NCI-H446 (cell line): ENCODE results near the gene NR2E1.

Experiments
- DNase-seq, 2 experiments: peaks; one replicate each; lab custom pipeline; 2025; lab: John Stamatoyannopoulos, UW

The NR2E1 gene

GRCh38 chr6:108165714-108166663, at the start of gene NR2E1:
Gene NR2E1, plus strand, starts transcription at chr6:108166022. Its CDS starts 744 bp downstream, at chr6:108166766.
- peak in 1 of 2 experiments; percentile 41 for DNase-seq

DNA sequence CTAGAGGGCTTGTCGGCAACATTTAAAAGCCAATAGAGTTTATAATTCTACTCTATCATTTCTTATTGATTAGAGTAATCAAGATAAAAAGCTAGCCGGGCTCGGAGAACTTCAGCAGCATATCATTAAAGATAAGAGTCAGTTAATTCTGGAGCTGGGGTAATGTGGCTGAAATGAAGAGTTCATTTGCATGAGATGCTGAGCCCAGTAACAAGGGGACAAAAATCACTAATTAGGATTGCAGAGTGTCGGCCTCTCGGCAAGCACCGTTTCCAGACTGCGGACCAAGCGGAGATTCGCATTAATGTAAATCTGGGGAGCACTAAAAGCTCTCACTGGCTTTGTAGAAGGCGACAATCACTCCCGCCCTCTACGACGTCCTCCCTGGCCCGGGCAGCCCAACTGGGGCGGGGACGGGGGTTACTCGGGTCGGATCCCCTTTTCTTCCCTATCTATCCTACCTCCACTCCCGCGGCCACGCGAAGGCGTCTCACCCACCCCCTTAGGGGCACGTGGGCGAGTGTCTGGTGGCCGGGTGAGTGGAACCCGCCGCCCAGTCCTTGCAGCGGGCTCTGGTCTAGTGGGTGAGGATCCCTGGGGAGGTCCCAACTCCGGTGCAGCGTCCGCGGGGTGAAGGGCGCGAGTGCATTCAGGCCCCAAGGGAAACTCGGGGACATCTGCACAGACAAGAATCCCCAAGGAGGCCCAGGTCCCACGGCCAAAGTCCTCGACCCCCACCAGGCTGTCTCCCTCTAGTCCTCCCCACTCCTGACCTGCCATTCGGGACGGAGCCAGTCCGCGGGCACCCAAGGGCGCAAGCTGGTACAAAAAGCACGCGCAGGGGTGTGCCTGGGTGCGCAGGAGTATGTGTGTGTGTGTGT, 49.0 kb upstream of the NR2E1 start:
- no peak for DNase-seq

DNA sequence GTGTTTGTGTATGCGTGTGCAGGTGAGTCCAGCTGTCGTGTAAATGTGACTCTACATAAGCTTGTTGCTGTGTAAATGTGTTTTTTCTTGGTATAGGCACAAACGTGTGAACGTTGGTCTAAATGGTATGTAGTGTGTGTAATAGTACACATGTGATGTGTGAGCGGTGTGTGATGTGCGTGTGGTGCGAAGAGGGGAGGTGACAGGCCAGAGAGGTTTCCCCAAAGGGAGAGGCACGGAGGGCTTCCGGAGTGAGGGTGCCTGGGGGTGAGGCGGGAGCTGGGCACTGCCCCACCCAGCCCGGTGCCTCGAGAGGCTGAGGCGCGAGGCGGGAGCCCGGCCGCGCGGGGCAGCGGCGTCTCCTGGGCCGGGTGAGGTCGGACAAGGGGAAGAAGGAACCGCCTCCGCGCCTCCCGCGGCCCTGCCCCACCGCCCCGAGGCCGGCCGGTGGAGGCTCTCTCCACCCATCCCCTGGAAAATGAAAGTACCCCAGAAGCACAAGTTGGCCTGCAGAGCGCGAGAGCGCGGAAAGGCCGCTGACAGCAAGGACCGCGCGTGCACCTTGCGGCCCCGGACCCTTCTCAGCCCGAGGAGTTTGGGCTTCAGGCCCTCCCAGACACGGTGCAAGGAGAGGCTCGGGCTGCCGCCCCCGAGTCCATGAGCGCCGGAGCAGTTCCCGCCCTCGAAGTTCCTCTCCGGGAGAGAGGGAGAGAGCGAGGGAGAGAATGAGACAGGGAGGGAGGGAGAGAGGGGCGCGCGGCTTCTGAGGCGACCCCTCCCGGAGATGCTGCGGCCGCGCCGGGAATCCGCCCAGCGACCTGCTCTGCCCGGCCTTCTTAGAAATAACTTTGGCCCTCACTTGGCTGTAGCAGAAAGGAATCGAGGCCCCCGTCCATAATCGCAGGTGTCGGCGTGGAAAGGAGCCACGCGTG, 48.1 kb upstream of the NR2E1 start:
- DNase-seq = no peak

DNA sequence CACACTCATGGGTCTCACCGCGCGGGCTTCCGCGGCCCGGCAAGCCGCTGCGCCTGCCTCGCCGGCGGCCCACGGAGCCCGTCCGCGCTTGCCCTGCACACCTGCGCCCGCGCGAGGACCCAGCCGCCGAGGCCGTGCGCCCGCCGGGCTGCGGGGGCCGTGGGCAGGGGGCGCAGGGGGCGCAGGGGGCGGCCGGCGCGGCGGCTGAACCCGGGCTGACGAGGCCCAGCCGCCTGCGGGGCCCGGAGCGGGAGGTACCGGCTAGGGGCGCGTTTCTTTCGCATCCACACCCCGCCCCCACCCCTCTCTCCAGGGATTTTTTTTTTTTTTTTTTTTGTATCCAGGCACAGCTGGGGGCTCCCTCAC, 47.5 kb upstream of the NR2E1 start:
- no peak for DNase-seq

DNA sequence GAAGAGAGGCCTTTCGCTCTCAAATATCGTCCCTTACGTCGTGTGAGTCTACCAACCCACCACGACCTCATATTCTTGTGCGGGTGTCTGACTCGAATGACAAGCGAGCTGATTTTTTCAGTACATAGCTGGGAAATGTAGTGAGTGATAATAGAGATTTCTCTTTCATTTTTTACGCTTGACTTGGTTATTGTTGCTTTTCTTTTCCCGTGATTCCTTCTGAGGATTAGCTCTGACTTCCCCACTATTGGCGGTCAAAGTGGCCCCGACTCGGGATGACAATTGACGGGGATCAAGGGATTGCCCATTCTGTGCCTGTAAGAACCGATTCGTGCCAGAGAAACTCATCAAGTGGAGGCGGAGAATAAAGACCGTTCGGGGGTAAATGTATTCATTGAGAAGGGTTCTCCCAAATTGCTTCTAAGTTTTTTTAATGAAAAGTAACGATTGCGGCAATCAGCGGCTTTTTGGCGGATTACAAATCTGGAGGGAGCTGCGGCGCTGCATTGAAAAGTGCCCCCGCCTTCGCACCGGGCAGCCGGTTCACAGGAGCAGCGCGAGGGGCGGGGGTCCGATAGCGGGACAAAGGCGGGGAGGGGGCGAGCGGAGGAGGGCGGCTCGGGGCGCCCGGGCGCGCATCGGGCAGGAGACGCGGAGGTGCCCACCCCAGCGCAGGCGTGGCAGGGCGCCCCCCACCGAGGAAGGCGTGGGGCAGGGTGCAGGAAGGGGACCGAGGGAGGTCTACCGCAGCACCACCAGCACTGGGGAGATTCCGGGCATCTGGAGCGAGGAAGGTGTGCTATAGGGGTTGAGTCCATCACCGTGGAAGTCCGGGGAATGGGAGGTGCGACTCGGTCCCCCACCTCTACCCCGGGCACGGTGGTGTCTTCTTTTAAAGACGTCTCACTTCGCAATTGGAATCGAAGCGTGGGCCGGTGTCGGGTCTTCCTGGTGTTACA, 46.7 kb upstream of the NR2E1 start:
- DNase-seq = no peak

GRCh38 chr6:108119769-108120141, 46.1 kb upstream of the NR2E1 start:
- DNase-seq = no peak

- no peak for DNase-seq
Measured at GRCh38 chr6:108120311-108120710, 45.5 kb upstream of the NR2E1 start.

- DNase-seq = no peak
Measured at GRCh38 chr6:108121612-108122011, 44.2 kb upstream of the NR2E1 start.

DNA sequence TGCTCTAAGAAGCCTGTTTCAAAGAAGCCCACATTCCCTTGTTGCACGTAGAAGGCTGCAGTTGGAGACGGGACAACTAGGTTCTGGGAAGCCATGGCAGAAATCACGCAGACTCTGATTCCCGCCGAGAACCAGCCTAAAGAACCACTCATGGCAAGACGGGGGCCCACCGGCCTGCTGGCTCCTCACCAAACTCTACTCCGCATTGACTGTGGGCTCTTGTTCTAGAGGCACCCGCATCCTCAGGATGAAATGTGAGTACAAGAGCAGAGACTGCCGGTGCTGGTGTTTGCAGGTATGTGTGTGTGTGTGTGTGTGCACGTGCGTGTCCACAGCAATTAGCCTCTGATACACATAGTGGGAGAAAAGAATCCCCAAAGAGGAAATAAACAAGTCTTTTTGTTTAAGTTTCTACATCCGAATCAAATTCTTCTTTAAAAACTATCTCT, 42.3 kb upstream of the NR2E1 start:
- no peak for DNase-seq

- no peak for DNase-seq
Measured at GRCh38 chr6:108123946-108124345, 41.9 kb upstream of the NR2E1 start.

DNA sequence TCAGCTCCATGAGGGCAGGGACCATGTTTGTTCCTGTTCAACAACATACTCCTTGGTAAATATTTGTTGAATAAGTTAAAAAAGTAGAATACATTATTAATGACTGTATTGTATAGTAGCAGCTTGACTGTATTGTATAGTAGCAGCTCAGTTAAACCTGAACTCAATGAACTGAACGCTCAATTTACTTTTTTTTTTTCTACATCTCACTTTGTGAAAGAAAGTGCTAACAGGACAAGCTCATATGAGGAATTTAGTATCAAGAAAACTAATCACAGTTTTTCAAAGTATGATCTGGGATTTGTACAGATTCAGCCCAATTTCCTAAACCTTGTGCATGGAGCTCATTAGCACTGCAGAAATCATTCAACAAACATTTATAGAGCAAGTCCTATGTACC, 38.8 kb upstream of the NR2E1 start:
- no peak for DNase-seq

DNA sequence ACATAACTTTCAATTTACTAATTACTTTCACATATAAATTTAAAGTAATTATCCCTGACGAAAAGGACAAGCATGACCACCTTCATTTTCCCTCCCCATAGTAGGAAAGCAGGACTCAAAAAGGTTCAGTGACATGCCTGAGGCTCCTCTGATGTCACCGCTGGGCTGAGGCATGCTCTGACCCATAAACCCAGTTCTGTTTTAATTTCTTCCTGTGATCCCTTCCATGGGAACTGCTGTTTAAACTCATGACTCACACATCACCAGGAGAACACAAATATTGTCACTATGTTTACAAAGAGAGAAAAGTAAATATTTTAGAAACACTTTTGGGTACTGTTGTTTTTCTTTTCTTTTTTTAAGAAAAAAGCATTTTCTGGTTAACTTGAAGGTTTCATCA, 38.0 kb upstream of the NR2E1 start:
- no peak for DNase-seq

- DNase-seq = no peak
Measured at GRCh38 chr6:108130262-108130661, 35.6 kb upstream of the NR2E1 start.

- no peak for DNase-seq
Measured at GRCh38 chr6:108132863-108133262, 33.0 kb upstream of the NR2E1 start.

DNA sequence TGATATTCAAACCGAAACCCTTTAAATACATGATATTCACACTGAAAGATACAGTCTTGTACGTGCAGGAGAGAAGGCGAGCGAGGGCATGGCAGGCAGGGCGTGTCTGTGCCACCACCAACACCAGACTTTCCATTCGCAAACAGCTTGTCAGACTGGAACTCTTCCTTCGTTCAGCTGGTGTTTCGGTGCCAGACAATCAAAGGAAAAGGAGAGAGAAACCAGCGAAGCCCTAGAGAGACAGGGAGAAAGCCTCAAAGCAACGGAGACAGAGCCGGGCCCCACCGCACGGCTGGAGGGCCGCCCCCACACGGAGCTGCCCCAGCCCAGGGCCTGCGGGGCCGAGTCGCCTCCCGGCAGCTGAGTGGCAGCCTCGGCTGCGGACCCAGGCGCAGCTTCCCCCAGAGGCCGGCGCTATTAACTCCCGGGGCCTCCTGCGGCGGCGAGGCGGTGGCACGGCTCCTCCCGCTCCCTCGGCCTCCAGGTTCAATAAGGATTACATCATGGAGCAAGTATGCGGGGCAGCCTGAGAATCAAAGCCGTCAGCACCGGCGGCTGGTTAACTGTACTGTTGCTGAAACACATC, 32.1 kb upstream of the NR2E1 start:
- peak in 1 of 2 experiments; percentile 5 for DNase-seq

DNA sequence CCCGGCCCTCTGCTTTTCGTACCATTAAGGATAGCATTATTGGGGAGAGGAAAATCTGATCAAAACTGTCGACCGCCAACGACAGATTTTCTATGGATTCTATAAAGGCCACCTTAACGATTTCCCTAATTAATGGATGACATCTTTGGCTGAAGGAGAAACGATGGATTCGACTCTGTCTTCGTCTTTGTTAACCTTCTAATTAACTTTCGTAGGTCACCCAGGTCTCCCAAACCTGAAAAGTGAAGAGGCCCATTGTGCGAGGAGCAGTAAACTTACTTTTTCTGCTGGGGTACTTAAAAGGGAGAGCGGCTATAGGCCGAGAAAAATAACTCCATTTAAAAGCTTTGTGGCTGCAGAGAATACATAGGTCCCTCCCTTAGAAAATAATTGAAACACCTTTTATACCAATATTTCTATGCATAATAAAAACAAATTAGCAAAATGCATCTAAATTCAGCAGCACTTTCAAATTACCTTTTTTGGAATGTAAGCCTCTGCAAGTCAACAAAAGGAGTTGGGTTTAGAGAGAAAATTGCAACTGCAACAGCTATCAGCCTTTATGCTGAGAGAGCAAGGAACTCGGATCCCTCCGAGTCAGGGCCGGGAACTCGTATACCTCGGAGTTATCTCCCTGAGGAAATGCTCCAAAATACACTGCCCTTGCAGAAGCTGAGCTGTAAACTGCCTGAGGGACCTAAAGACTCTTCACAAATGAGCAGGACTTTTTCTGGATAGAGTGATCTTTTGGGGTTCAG, 31.4 kb upstream of the NR2E1 start:
- DNase-seq = no peak

GRCh38 chr6:108142240-108142639, 23.6 kb upstream of the NR2E1 start:
- no peak for DNase-seq

- no peak for DNase-seq
Measured at GRCh38 chr6:108145639-108146038, 20.2 kb upstream of the NR2E1 start.

- no peak for DNase-seq
Measured at GRCh38 chr6:108152446-108152845, 13.4 kb upstream of the NR2E1 start.
